ENCODE data around the gene GCNT1.

GRCh38 chr9:76553680-76554079 lies 94.7 kb downstream of the GCNT1 start:
- TF ChIP-seq POLR2AphosphoS5 (IDR thresholded peaks at IDR 0.05) (no peak), CTCF (IDR thresholded peaks at IDR 0.05) (no peak)
